BLaER1 treated with 17β-estradiol and CSF1 and Interleukin-3, amounts not matched to agents 10 nM and 100 nM (cell line): ENCODE data around the gene OR5C1.

Experiments used
- H3K27ac ChIP-seq, 11 experiments: shearing (Covaris generic); formaldehyde crosslinking; 2 replicates each; pipeline ENCODE4 v1.8.1; 2022
- H3K27me3 ChIP-seq, 11 experiments: shearing (Covaris generic); formaldehyde crosslinking; 2 replicates each; pipeline ENCODE4 v1.8.1; 2022
- H3K36me3 ChIP-seq, 11 experiments: shearing (Covaris generic); formaldehyde crosslinking; 2 replicates each; pipeline ENCODE4 v1.8.1; 2022
- H3K4me1 ChIP-seq, 10 experiments: shearing (Covaris generic); formaldehyde crosslinking; 2 replicates each; pipeline ENCODE4 v1.8.1; 2022
- H3K4me2 ChIP-seq, 11 experiments: shearing (Covaris generic); formaldehyde crosslinking; 2 replicates each; pipeline ENCODE4 v1.8.1; 2022
- H3K4me3 ChIP-seq, 10 experiments: shearing (Covaris generic); formaldehyde crosslinking; 2 replicates each; pipeline ENCODE4 v1.8.1; 2022
- H3K9ac ChIP-seq, 11 experiments: shearing (Covaris generic); formaldehyde crosslinking; 2 replicates each; pipeline ENCODE4 v1.8.1; 2022
- H3K9me3 ChIP-seq, 11 experiments: shearing (Covaris generic); formaldehyde crosslinking; replicated peaks in 1 of 11; 2 replicates each; pipeline ENCODE4 v1.8.1; 2022
- H4K20me1 ChIP-seq, 11 experiments: shearing (Covaris generic); formaldehyde crosslinking; 2 replicates each; pipeline ENCODE4 v1.8.1; 2022
- Cebpa-rat ChIP-seq, 11 experiments: shearing (Covaris generic); IDR thresholded peaks; 2 replicates each; pipeline ENCODE4 v1.8.1; 2022

The OR5C1 gene

GRCh38 chr9:122788831-122789230, at the start of gene OR5C1:
TSS of gene OR5C1 (plus strand) at chr9:122788933. CDS start at chr9:122788933, 0 bp downstream.
- H3K4me1 ChIP-seq, result no peaks in the 10 kb centered on the region
- no peaks in the 10 kb centered on the region for H3K36me3 ChIP-seq
- TF ChIP-seq Cebpa-rat (IDR thresholded peaks at IDR 0.05), result no peak
- H3K27ac ChIP-seq, result no peak within 1 kb of the TSS
- H3K9ac ChIP-seq, result no peak within 1 kb of the TSS
- no peak within 1 kb of the TSS for H3K4me2 ChIP-seq
- no peak within 1 kb of the TSS for H3K4me3 ChIP-seq
- H3K27me3 ChIP-seq, result no peaks in the 10 kb centered on the region
- no peaks in the 10 kb centered on the region for H4K20me1 ChIP-seq
- no peaks in the 10 kb centered on the region; a peak in 2 of 22 replicates for H3K9me3 ChIP-seq

- TF ChIP-seq Cebpa-rat (IDR thresholded peaks at IDR 0.05), result no peak
- H3K36me3 ChIP-seq, result no peaks in the 10 kb centered on the region
- H3K4me2 ChIP-seq, result no peak within 1 kb of the TSS
- no peaks in the 10 kb centered on the region for H3K4me1 ChIP-seq
- H3K27ac ChIP-seq, result no peak within 1 kb of the TSS
- H3K9me3 ChIP-seq, result peaks cover 0 to 30% (median 4%) of the 10 kb centered on the region in 11 experiments; a peak in 10 of 22 replicates
- no peaks in the 10 kb centered on the region for H4K20me1 ChIP-seq
- H3K4me3 ChIP-seq, result no peak within 1 kb of the TSS
- no peaks in the 10 kb centered on the region for H3K27me3 ChIP-seq
- H3K9ac ChIP-seq, result no peak within 1 kb of the TSS
Measured at GRCh38 chr9:122742003-122742402, 46.7 kb upstream of the OR5C1 start, which contains the start of gene OR1L6. TSS of gene OR1L6 (plus strand) at chr9:122742303. CDS start at chr9:122749848, 7,545 bp downstream.

GRCh38 chr9:122754825-122755224, 33.9 kb upstream of the OR5C1 start:
- Histone ChIP-seq H3K27me3 (no peaks in the 10 kb centered on the region), H3K9ac (no peak overlapping the region), H4K20me1 (no peaks in the 10 kb centered on the region), H3K27ac (no peak overlapping the region), H3K4me3 (no peak overlapping the region), H3K4me2 (no peak overlapping the region), H3K4me1 (no peaks in the 10 kb centered on the region), H3K9me3 (peaks cover 15 to 38% (median 23%) of the 10 kb centered on the region in 11 experiments; a peak in 19 of 22 replicates), H3K36me3 (no peaks in the 10 kb centered on the region)
- no peak for TF ChIP-seq Cebpa-rat (IDR thresholded peaks at IDR 0.05)

GRCh38 chr9:122767817-122768216, 20.9 kb upstream of the OR5C1 start:
- H3K9me3 ChIP-seq, result peaks cover 18 to 59% (median 30%) of the 10 kb centered on the region in 11 experiments
- no peak overlapping the region for H3K27ac ChIP-seq
- H3K27me3 ChIP-seq, result no peaks in the 10 kb centered on the region
- H4K20me1 ChIP-seq, result no peaks in the 10 kb centered on the region
- H3K4me1 ChIP-seq, result no peaks in the 10 kb centered on the region
- TF ChIP-seq Cebpa-rat (IDR thresholded peaks at IDR 0.05), result no peak
- H3K9ac ChIP-seq, result no peak overlapping the region
- H3K4me3 ChIP-seq, result no peak overlapping the region
- H3K4me2 ChIP-seq, result no peak overlapping the region
- 0 out of 22 replicates have a peak, but pooled peaks cover 0 to 2% (median 0%) of the 10 kb centered on the region in 11 experiments for H3K36me3 ChIP-seq

- Histone ChIP-seq H3K36me3 (0 out of 22 replicates have a peak, but pooled peaks cover 0 to 2% (median 0%) of the 10 kb centered on the region in 11 experiments), H3K4me1 (peaks cover 0 to 3% (median 0%) of the 10 kb centered on the region in 10 experiments; a peak in 1 of 20 replicates), H3K27ac (no peak overlapping the region), H3K4me2 (no peak overlapping the region), H4K20me1 (no peaks in the 10 kb centered on the region), H3K27me3 (no peaks in the 10 kb centered on the region), H3K9me3 (peaks cover 13 to 19% (median 14%) of the 10 kb centered on the region in 11 experiments; a peak in 20 of 22 replicates), H3K9ac (no peak overlapping the region), H3K4me3 (no peak overlapping the region)
- TF ChIP-seq Cebpa-rat (IDR thresholded peaks at IDR 0.05), result no peak
Measured at GRCh38 chr9:122777052-122777451, 11.7 kb upstream of the OR5C1 start.

- TF ChIP-seq Cebpa-rat (IDR thresholded peaks at IDR 0.05), result no peak
- no peak overlapping the region for H3K4me2 ChIP-seq
- no peak overlapping the region for H3K27ac ChIP-seq
Measured at GRCh38 chr9:122777935-122778627, 10.7 kb upstream of the OR5C1 start.

GRCh38 chr9:122779181-122779580, 9.6 kb upstream of the OR5C1 start:
- TF ChIP-seq Cebpa-rat (IDR thresholded peaks at IDR 0.05), result no peak
- Histone ChIP-seq H3K9ac (no peak overlapping the region), H3K27ac (no peak overlapping the region), H3K4me2 (no peak overlapping the region), H3K27me3 (no peaks in the 10 kb centered on the region), H3K36me3 (no peaks in the 10 kb centered on the region), H3K4me3 (no peak overlapping the region), H4K20me1 (no peaks in the 10 kb centered on the region), H3K4me1 (peaks cover 0 to 3% (median 0%) of the 10 kb centered on the region in 10 experiments; a peak in 1 of 20 replicates), H3K9me3 (peaks cover 0 to under 1% (median 0%) of the 10 kb centered on the region in 11 experiments; a peak in 1 of 22 replicates)

More at GRCh38 chr9:122777935-122778627, 10.7 kb upstream of the OR5C1 start:
- Histone ChIP-seq H3K4me1 (peaks cover 0 to 3% (median 0%) of the 10 kb centered on the region in 10 experiments; a peak in 1 of 20 replicates), H3K4me3 (no peak overlapping the region), H4K20me1 (no peaks in the 10 kb centered on the region), H3K9me3 (peaks cover 7 to 11% (median 8%) of the 10 kb centered on the region in 11 experiments; a peak in 19 of 22 replicates), H3K36me3 (no peaks in the 10 kb centered on the region), H3K27me3 (no peaks in the 10 kb centered on the region), H3K9ac (no peak overlapping the region)

GRCh38 chr9:122780026-122780425, 8.7 kb upstream of the OR5C1 start:
- Histone ChIP-seq H3K36me3 (no peaks in the 10 kb centered on the region), H3K9ac (no peak overlapping the region), H3K9me3 (no peaks in the 10 kb centered on the region), H3K4me3 (no peak overlapping the region), H3K27ac (no peak overlapping the region), H3K27me3 (no peaks in the 10 kb centered on the region), H3K4me1 (peaks cover 0 to 3% (median 0%) of the 10 kb centered on the region in 10 experiments; a peak in 1 of 20 replicates), H3K4me2 (0 out of 22 replicates have a peak overlapping the region, but pooled peaks of 1 of the 11 experiments have one; percentile 10), H4K20me1 (no peaks in the 10 kb centered on the region)
- TF ChIP-seq Cebpa-rat (IDR thresholded peaks at IDR 0.05), result no peak

- Histone ChIP-seq H3K9me3 (no peaks in the 10 kb centered on the region), H3K36me3 (no peaks in the 10 kb centered on the region), H3K27me3 (no peaks in the 10 kb centered on the region), H3K4me2 (no peak overlapping the region), H4K20me1 (no peaks in the 10 kb centered on the region), H3K9ac (no peak overlapping the region), H3K4me3 (no peak overlapping the region), H3K4me1 (peaks cover 0 to 3% (median 0%) of the 10 kb centered on the region in 10 experiments; a peak in 1 of 20 replicates), H3K27ac (no peak overlapping the region)
- no peak for TF ChIP-seq Cebpa-rat (IDR thresholded peaks at IDR 0.05)
Measured at GRCh38 chr9:122781671-122782070, 7.1 kb upstream of the OR5C1 start.
